Tibial artery (tissue), 4 donors: ENCODE data around the gene PLIN1.

ENCODE experiments used
- DNase-seq, 2 donors: peaks; one replicate each; pipeline ENCODE4 v3.0.0-alpha.2; 2019
- H3K27ac ChIP-seq, 2 donors: fragments of 200-600 bp; sonication (generic) in 1 of 2; 1 replicate in 1 of 2; 2 replicates in 1 of 2; pipeline ENCODE4 v1.5.1; 2018 to 2019; ENCODE audit warnings: mild to moderate bottlenecking in 1 of 2
- H3K27me3 ChIP-seq, 2 donors: fragments of 200-600 bp; sonication (generic) in 1 of 2; one replicate each; pipeline versions ENCODE4 v1.5.1 to v1.6.0; 2016 to 2019
- H3K36me3 ChIP-seq, 3 donors: fragments of 200-600 bp; sonication (generic) in 2 of 3; one replicate each; pipeline ENCODE4 v1.5.1; 2016 to 2019; ENCODE audit warnings: mild to moderate bottlenecking in 2 of 3
- H3K4me1 ChIP-seq, 4 donors: fragments of 200-600 bp; sonication (generic) in 2 of 4; 1 replicate in 3 of 4; 2 replicates in 1 of 4; pipeline ENCODE4 v1.5.1; 2016 to 2019
- H3K4me3 ChIP-seq, 2 donors: fragments of 200-600 bp; sonication (generic) in 1 of 2; 1 replicate in 1 of 2; 2 replicates in 1 of 2; pipeline ENCODE4 v1.5.1; 2018 to 2019; ENCODE audit warnings: mild to moderate bottlenecking in 2 of 2
- H3K9me3 ChIP-seq, 3 donors: fragments of 200-600 bp; sonication (generic) in 1 of 3; one replicate each; pipeline ENCODE4 v1.5.1; 2016 to 2019
- intact Hi-C: fragments of 100-400 bp; cut with DNase I; formaldehyde crosslinking; loops from one replicate; pipeline ENCODE4 v1.15.0; 2023; ENCODE audit warnings: low total_unique reads
- TF ChIP-seq, protein P1 (sequence below), 2 experiments: fragments of 200-600 bp in 1 of 2; fragments of 450-650 bp in 1 of 2; IDR thresholded peaks; one replicate each; pipeline ENCODE4 v1.5.1; 2017 to 2019; ENCODE audit warnings: antibody characterized with exemption in 2 of 2, mild to moderate bottlenecking in 1 of 2, moderate library complexity in 1 of 2

PLIN1 gene

DNA sequence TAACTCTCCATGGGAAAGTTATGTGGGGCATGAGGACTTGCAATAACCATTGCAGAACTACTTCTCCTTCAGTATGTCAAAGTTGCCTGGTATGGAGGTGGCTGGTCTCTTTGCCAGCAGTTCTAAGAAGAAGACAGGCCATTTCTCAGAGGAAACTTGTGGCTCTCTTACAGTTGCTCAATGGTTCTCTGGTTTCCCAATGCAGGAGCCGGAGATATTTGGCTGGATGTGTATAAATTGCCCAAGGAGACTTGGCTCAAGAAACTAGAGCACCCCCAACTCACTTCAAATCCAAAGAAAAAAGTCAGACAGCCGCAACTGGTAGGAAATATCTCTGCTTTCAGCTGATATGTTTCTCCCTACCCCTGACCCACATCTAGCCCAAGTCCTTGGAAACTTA lies 35.6 kb upstream of the PLIN1 start:
- Histone ChIP-seq H3K4me1 (no peaks in the 10 kb centered on the region), H3K27me3 (no peaks in the 10 kb centered on the region), H3K4me3 (no peak overlapping the region), H3K9me3 (no peaks in the 10 kb centered on the region), H3K27ac (no peak overlapping the region), H3K36me3 (no peaks in the 10 kb centered on the region)
- intact Hi-C loops = no loop called here
- TF ChIP-seq, protein P1, sequence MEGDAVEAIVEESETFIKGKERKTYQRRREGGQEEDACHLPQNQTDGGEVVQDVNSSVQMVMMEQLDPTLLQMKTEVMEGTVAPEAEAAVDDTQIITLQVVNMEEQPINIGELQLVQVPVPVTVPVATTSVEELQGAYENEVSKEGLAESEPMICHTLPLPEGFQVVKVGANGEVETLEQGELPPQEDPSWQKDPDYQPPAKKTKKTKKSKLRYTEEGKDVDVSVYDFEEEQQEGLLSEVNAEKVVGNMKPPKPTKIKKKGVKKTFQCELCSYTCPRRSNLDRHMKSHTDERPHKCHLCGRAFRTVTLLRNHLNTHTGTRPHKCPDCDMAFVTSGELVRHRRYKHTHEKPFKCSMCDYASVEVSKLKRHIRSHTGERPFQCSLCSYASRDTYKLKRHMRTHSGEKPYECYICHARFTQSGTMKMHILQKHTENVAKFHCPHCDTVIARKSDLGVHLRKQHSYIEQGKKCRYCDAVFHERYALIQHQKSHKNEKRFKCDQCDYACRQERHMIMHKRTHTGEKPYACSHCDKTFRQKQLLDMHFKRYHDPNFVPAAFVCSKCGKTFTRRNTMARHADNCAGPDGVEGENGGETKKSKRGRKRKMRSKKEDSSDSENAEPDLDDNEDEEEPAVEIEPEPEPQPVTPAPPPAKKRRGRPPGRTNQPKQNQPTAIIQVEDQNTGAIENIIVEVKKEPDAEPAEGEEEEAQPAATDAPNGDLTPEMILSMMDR (IDR thresholded peaks at IDR 0.05) = no peak
- DNase-seq = no peak

GRCh38 chr15:89707577-89707976 lies 28.4 kb upstream of the PLIN1 start:
- no peaks in the 10 kb centered on the region for H3K36me3 ChIP-seq
- H3K9me3 ChIP-seq = no peaks in the 10 kb centered on the region
- no peak for DNase-seq
- no peaks in the 10 kb centered on the region for H3K27me3 ChIP-seq
- TF ChIP-seq, protein P1 (IDR thresholded peaks at IDR 0.05) = no peak
- intact Hi-C loops = loop anchor here (10.0 kb wide), 1 partner anchor 63 kb away; no protein-coding TSS in a partner anchor
- H3K4me3 ChIP-seq = no peak overlapping the region
- no peak overlapping the region for H3K27ac ChIP-seq
- H3K4me1 ChIP-seq = peaks cover 0 to 16% (median 3%) of the 10 kb centered on the region in 4 donors

- DNase-seq = no peak
- peaks cover 0 to 16% (median 3%) of the 10 kb centered on the region in 4 donors for H3K4me1 ChIP-seq
- H3K9me3 ChIP-seq = no peaks in the 10 kb centered on the region
- no peak overlapping the region for H3K27ac ChIP-seq
- H3K4me3 ChIP-seq = no peak overlapping the region
- peaks cover 0 to 3% of the 10 kb centered on the region in 2 donors for H3K27me3 ChIP-seq
- no peaks in the 10 kb centered on the region for H3K36me3 ChIP-seq
- intact Hi-C loops = loop anchor here (10.0 kb wide), 1 partner anchor 60 kb away; no protein-coding TSS in a partner anchor
- TF ChIP-seq, protein P1 (IDR thresholded peaks at IDR 0.05) = no peak
Observed at GRCh38 chr15:89704411-89704810, 25.2 kb upstream of the PLIN1 start.

- Histone ChIP-seq H3K9me3 (no peaks in the 10 kb centered on the region), H3K4me3 (no peak overlapping the region), H3K4me1 (peaks cover 0 to 5% (median 1%) of the 10 kb centered on the region in 4 donors), H3K27ac (no peak overlapping the region), H3K36me3 (no peaks in the 10 kb centered on the region), H3K27me3 (peaks cover 0 to 2% of the 10 kb centered on the region in 2 donors)
- DNase-seq = no peak
- intact Hi-C loops = no loop called here
- TF ChIP-seq, protein P1 (IDR thresholded peaks at IDR 0.05) = no peak
Observed at GRCh38 chr15:89695198-89695597, 16.0 kb upstream of the PLIN1 start.

DNA sequence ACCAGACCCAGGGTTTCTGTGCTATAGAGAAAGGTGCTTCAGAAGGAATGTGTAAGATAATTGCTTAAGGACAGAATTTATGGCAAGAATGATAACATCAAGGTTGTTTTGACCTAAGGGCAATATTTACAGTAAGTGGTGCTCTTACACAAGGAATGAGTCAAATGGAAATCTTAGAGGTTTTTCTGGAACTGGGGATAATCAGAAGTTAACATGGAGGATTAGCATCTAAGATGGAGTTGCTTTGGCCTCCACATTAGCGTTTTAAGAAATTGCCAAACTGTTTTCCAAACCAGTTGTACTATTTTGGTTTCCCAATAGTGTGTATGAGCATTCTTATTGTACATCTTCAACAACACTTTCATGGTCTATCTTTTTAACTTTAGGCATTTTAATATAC lies 14.5 kb upstream of the PLIN1 start:
- intact Hi-C loops = no loop called here

More for the DNA sequence above, 14.5 kb upstream of the PLIN1 start:
- no peak overlapping the region for H3K4me3 ChIP-seq
- TF ChIP-seq, protein P1 (IDR thresholded peaks at IDR 0.05) = no peak
- no peak overlapping the region for H3K27ac ChIP-seq
- H3K4me1 ChIP-seq = peaks cover 0 to 9% (median 5%) of the 10 kb centered on the region in 4 donors
- no peaks in the 10 kb centered on the region for H3K27me3 ChIP-seq
- H3K36me3 ChIP-seq = no peaks in the 10 kb centered on the region
- no peak for DNase-seq
- no peaks in the 10 kb centered on the region for H3K9me3 ChIP-seq
